ENCODE data around the gene DOCK3. TPM values are rescaled to one million over a fixed set of nuclear protein-coding genes. Genes with fewer than 3 reads are reported as not detected.
A peak's percentile ranks its signal among the peaks of the same experiment; 100 is the strongest.

Gene DOCK3
- total RNA-seq, 1 donor from 2014 or later: 0.52 TPM

- no peak for DNase-seq (ENCODE audit: low read depth)
- no peak for TF ChIP-seq CTCF (conservative IDR thresholded peaks at IDR 0.05; ENCODE audit: low read depth, low read length)
- H3K4me3 ChIP-seq (ENCODE audit: low read depth, low read length): no peak overlapping the region
Measured at GRCh38 chr3:51382076-51382745, 707.5 kb downstream of the DOCK3 start.

DNA sequence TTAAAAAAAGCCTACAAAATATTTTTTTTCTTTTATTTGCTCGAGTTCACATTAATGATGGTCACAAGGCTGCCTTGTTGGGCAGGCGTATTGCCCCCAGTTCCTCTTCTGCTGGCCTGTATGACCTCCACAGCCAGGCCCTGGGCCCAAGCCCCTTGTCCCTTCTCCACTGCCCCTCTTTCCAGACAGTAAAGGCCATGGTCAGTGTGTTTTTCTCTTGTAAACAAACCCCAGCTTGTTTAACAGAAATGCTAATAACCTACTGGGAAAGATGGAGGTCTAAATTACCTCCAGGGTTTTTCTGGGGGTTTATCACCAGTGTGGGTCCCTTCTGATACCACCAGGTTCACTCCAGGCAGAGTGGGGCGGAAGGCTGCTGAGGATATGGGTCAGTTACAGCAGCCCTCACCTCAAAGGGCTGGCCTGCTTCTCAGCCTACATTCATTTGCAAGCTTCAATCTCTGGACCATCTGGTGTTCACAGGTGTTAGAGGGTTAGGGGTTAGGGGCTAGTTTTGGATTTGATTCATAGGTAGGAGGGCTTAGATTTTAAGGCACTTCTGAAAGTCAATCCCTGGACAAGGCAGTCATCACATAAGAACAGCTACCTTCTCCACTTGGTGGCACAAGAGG lies 708.3 kb downstream of the DOCK3 start:
- H3K4me3 ChIP-seq (ENCODE audit: low read depth, low read length): no peak overlapping the region
- DNase-seq (ENCODE audit: low read depth): no peak
- TF ChIP-seq CTCF (conservative IDR thresholded peaks at IDR 0.05; ENCODE audit: low read depth, low read length): no peak

- peak overlapping the region; percentile 97 for H3K4me3 ChIP-seq (ENCODE audit: low read depth, low read length)
- DNase-seq (ENCODE audit: low read depth): no peak
- no peak for TF ChIP-seq CTCF (conservative IDR thresholded peaks at IDR 0.05; ENCODE audit: low read depth, low read length)
Measured at GRCh38 chr3:51384055-51384725, 709.5 kb downstream of the DOCK3 start.

DNA sequence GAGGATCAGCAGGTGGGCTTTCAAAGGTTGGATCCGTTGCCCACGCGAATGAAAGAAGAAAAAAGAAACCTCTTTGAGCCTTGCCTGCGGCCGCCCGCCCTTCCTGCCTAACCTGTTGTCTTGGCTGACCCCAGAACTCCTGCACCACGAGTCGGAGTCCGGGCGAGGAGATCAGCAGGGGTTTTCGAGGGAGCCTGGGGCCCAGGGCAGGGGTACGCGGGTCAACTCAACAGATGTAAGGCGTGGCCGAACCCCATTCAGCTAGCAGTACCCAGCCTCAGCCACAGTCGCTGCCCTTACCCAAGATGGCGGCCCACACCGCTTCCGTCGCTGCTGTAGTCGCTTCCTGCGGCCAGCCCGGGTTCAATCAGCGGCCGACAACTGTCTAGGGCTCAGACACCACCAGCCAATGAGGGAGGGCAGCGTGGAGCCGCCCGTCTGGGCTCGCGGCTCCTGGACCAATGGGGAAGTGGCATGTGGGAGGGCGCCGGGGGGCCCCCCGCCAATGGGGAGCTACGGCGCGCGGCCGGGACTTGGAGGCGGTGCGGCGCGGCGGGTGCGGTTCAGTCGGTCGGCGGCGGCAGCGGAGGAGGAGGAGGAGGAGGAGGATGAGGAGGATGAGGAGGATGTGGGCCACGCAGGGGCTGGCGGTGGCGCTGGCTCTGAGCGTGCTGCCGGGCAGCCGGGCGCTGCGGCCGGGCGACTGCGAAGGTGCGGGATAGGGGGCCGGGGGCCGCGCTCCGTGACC lies 710.2 kb downstream of the DOCK3 start, which contains the start of gene MANF:
Gene MANF (plus strand): TSS at position 566 of the 748 bp plus-strand sequence. CDS start 52 bp downstream, at position 618.
- peak within 1 kb of the TSS; percentile 97 for H3K4me3 ChIP-seq (ENCODE audit: low read depth, low read length)
- TF ChIP-seq CTCF (conservative IDR thresholded peaks at IDR 0.05; ENCODE audit: low read depth, low read length): no peak
- DNase-seq (ENCODE audit: low read depth): peak; percentile 67

DNA sequence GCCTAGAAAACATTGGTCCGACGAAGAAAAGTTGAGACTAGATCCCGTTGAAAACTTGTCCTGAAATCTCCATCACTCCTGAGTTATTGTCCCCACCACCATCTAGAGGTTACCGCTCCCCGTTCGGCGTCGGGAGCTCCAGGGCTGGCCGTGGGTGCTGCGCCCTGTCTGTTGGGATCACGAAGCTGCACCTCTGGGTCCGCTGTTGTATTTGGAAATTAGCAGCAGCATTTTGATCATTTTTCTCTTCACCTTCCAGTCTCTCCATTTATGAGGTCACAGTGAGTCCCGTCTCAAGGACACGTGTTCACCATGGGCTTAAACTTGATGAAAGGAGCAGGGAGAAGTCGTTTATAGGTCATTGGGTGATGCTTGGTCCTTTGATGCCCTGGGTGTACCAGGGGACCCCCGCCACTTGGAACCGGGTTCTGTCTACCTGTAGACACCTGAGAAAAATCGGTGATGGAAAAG lies 710.9 kb downstream of the DOCK3 start:
- H3K4me3 ChIP-seq (ENCODE audit: low read depth, low read length): peak overlapping the region; percentile 97
- DNase-seq (ENCODE audit: low read depth): no peak

More for the DNA sequence above, 710.9 kb downstream of the DOCK3 start:
- TF ChIP-seq CTCF (conservative IDR thresholded peaks at IDR 0.05; ENCODE audit: low read depth, low read length): no peak

All from epithelial cell of proximal tubule (primary cell).